ENCODE results near the gene RBM24. TPM values are rescaled to one million over a fixed set of nuclear protein-coding genes. Genes with fewer than 3 reads are reported as not detected.

RBM24 gene
- total and polyA plus RNA-seq, 2 experiments from 2014 or later, result 0.29 to 0.97 TPM

DNA sequence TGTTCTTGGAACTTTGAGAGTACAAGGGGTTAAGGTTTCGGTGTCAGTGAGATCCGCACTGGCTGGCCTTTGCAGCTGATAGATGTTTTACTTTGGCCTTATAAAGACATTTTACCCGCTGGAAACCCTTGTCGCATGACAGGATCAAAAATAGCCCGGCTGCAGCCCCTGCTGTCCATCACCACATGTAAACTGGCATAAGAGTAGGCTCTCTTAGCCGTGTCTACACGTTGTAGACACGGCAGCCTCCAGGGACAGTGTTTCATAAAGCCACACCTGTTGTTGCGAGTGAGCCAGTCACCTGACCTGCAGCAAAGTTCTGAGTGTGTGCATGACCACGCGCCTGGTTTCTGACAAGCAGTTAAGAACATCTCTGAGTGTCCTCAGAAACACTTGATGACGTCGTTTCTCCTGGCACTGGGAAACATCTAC is 8.5 kb downstream of the RBM24 start:
- H3K27ac ChIP-seq, result no peak overlapping the region
- 70% methylated on average over 13 of the region's 13 CpGs for WGBS (ENCODE audit: low lambda C conversion rate, missing lambda C conversion rate)
- no peaks in the 10 kb centered on the region for H3K9me2 ChIP-seq (replicated peaks; ENCODE audit: insufficient read depth)
- H3K79me2 ChIP-seq, result no peaks in the 10 kb centered on the region
- H4K20me1 ChIP-seq (ENCODE audit: insufficient read depth, poor library complexity, severe bottlenecking), result no peaks in the 10 kb centered on the region
- H3K27me3 ChIP-seq, result peaks cover 5% of the 10 kb centered on the region
- no peaks in the 10 kb centered on the region for H3K36me3 ChIP-seq (replicated peaks; ENCODE audit: insufficient read depth, low read depth)
- H3K9me3 ChIP-seq (ENCODE audit: low read depth), result no peaks in the 10 kb centered on the region
- peak; percentile 64 for DNase-seq (ENCODE audit: low spot score)
- H3K4me2 ChIP-seq, result no peak overlapping the region
- no peak overlapping the region for H2AFZ ChIP-seq
- peaks cover 3% of the 10 kb centered on the region for H3K4me1 ChIP-seq (ENCODE audit: insufficient read depth)
- H3K4me3 ChIP-seq, result no peak overlapping the region
- TF ChIP-seq EZH2phosphoT487 (IDR thresholded peaks at IDR 0.05; ENCODE audit: low read depth, severe bottlenecking, unreplicated experiment) (no peak), EZH2 (IDR thresholded peaks at IDR 0.05; ENCODE audit: borderline replicate concordance) (no peak)
- TF ChIP-seq, protein P1, sequence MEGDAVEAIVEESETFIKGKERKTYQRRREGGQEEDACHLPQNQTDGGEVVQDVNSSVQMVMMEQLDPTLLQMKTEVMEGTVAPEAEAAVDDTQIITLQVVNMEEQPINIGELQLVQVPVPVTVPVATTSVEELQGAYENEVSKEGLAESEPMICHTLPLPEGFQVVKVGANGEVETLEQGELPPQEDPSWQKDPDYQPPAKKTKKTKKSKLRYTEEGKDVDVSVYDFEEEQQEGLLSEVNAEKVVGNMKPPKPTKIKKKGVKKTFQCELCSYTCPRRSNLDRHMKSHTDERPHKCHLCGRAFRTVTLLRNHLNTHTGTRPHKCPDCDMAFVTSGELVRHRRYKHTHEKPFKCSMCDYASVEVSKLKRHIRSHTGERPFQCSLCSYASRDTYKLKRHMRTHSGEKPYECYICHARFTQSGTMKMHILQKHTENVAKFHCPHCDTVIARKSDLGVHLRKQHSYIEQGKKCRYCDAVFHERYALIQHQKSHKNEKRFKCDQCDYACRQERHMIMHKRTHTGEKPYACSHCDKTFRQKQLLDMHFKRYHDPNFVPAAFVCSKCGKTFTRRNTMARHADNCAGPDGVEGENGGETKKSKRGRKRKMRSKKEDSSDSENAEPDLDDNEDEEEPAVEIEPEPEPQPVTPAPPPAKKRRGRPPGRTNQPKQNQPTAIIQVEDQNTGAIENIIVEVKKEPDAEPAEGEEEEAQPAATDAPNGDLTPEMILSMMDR (IDR thresholded peaks at IDR 0.05; ENCODE audit: poor library complexity), result no peak

DNA sequence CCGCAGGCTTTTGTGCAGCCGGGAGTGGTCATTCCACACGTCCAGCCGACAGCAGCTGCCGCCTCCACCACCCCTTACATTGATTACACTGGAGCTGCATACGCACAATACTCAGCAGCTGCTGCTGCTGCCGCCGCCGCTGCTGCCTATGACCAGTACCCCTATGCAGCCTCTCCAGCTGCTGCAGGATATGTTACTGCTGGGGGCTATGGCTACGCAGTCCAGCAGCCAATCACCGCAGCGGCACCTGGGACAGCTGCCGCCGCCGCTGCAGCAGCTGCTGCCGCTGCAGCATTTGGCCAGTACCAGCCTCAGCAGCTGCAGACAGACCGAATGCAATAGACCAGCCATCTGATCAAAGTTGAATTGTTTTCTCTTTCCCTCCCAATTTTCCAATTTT is 10.6 kb downstream of the RBM24 start:
- no peaks in the 10 kb centered on the region for H3K79me2 ChIP-seq
- TF ChIP-seq EZH2phosphoT487 (IDR thresholded peaks at IDR 0.05; ENCODE audit: low read depth, severe bottlenecking, unreplicated experiment) (no peak), EZH2 (IDR thresholded peaks at IDR 0.05; ENCODE audit: borderline replicate concordance) (no peak)
- TF ChIP-seq, protein P1 (IDR thresholded peaks at IDR 0.05; ENCODE audit: poor library complexity), result no peak
- H3K27ac ChIP-seq, result no peak overlapping the region
- H3K4me1 ChIP-seq (ENCODE audit: insufficient read depth), result peaks cover 3% of the 10 kb centered on the region
- no peak overlapping the region for H3K4me2 ChIP-seq
- no peaks in the 10 kb centered on the region for H3K27me3 ChIP-seq
- WGBS (ENCODE audit: low lambda C conversion rate, missing lambda C conversion rate), result 95% methylated on average over 17 of the region's 17 CpGs
- DNase-seq (ENCODE audit: low spot score), result no peak
- H3K36me3 ChIP-seq (replicated peaks; ENCODE audit: insufficient read depth, low read depth), result no peaks in the 10 kb centered on the region
- no peak overlapping the region for H2AFZ ChIP-seq
- H3K9me3 ChIP-seq (ENCODE audit: low read depth), result no peaks in the 10 kb centered on the region
- H3K9me2 ChIP-seq (replicated peaks; ENCODE audit: insufficient read depth), result no peaks in the 10 kb centered on the region
- no peak overlapping the region for H3K4me3 ChIP-seq
- no peaks in the 10 kb centered on the region for H4K20me1 ChIP-seq (ENCODE audit: insufficient read depth, poor library complexity, severe bottlenecking)

DNA sequence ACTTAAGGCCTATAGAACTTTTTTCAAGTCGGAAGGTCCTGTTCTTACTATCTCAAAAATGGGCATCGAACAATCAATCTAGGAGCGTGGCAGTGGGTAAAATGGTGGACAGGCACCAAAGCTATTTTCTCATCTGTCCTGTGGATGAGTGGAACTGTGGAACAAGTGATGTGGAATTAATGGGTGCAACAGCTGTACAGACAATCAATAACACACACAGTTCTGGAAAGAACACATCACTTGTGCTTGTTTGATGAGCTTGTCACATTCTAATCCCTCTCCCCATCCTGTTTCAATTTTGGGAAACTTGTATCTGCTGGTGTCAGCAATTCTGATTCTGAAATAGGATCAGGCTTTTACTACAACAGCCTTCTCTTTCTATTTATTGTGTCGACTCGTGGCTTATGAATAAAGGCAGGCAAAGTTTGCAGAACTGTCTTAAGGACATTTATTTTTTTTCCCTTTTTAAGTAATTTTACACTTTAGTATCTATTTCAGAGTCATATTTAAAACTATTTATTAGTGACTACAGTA is 11.5 kb downstream of the RBM24 start:
- no peak overlapping the region for H3K27ac ChIP-seq
- TF ChIP-seq EZH2 (IDR thresholded peaks at IDR 0.05; ENCODE audit: borderline replicate concordance), result no peak
- TF ChIP-seq, protein P1 (IDR thresholded peaks at IDR 0.05; ENCODE audit: poor library complexity), result no peak
- TF ChIP-seq EZH2phosphoT487 (IDR thresholded peaks at IDR 0.05; ENCODE audit: low read depth, severe bottlenecking, unreplicated experiment), result no peak
- H2AFZ ChIP-seq, result no peak overlapping the region
- H3K79me2 ChIP-seq, result no peaks in the 10 kb centered on the region
- DNase-seq (ENCODE audit: low spot score), result no peak
- WGBS (ENCODE audit: low lambda C conversion rate, missing lambda C conversion rate), result 88% methylated on average over 5 of the region's 5 CpGs
- no peaks in the 10 kb centered on the region for H3K9me2 ChIP-seq (replicated peaks; ENCODE audit: insufficient read depth)
- H3K4me3 ChIP-seq, result no peak overlapping the region
- H3K4me1 ChIP-seq (ENCODE audit: insufficient read depth), result peaks cover 3% of the 10 kb centered on the region
- H3K4me2 ChIP-seq, result no peak overlapping the region
- H4K20me1 ChIP-seq (ENCODE audit: insufficient read depth, poor library complexity, severe bottlenecking), result no peaks in the 10 kb centered on the region
- no peaks in the 10 kb centered on the region for H3K27me3 ChIP-seq
- H3K36me3 ChIP-seq (replicated peaks; ENCODE audit: insufficient read depth, low read depth), result no peaks in the 10 kb centered on the region
- no peaks in the 10 kb centered on the region for H3K9me3 ChIP-seq (ENCODE audit: low read depth)
